ENCODE measurements around the gene GZMM.

GZMM gene

GRCh38 chr19:506404-507285 is 37.2 kb upstream of the GZMM start:
- H3K9me3 Mint-ChIP-seq: peaks cover 3% of the 10 kb centered on the region
- H3K27ac Mint-ChIP-seq: peak overlapping the region; percentile 98
- peaks cover 7% of the 10 kb centered on the region for H3K36me3 Mint-ChIP-seq
- CTCF ChIA-PET: interaction anchor here (0.7 to 3.5 kb wide), 9 partner anchors 12 to 211 kb away, joined by 3 to 18 read pairs (median 4); partner anchors contain the start of genes CDC34 and MADCAM1
- H3K27me3 Mint-ChIP-seq: peaks cover 4% of the 10 kb centered on the region
- peaks cover 51% of the 10 kb centered on the region for H3K4me1 Mint-ChIP-seq
- H3K4me3 Mint-ChIP-seq: peak overlapping the region; percentile 90
- DNase-seq: peak; percentile 96

- peak; percentile 91 for DNase-seq
- H3K9me3 Mint-ChIP-seq: peaks cover under 1% of the 10 kb centered on the region
- H3K4me1 Mint-ChIP-seq: peaks cover 57% of the 10 kb centered on the region
- CTCF ChIA-PET: interaction anchor here (0.7 to 3.5 kb wide), 9 partner anchors 13 to 212 kb away, joined by 3 to 18 read pairs (median 4); partner anchors contain the start of genes CDC34 and MADCAM1
- H3K27me3 Mint-ChIP-seq: no peaks in the 10 kb centered on the region
- peak within 1 kb of the TSS; percentile 98 for H3K27ac Mint-ChIP-seq
- peaks cover 7% of the 10 kb centered on the region for H3K36me3 Mint-ChIP-seq
- H3K4me3 Mint-ChIP-seq: peak within 1 kb of the TSS; percentile 90
Measured at GRCh38 chr19:507286-508203, 36.3 kb upstream of the GZMM start, which contains the start of gene TPGS1. TPGS1 (plus strand) TSS chr19:507497; CDS start chr19:507507, 10 bp downstream.

- Mint-ChIP-seq H3K4me1 (peaks cover 52% of the 10 kb centered on the region), H3K9me3 (no peaks in the 10 kb centered on the region), H3K27me3 (no peaks in the 10 kb centered on the region), H3K36me3 (peaks cover 7% of the 10 kb centered on the region), H3K27ac (peak overlapping the region; percentile 98), H3K4me3 (peak overlapping the region; percentile 90)
- CTCF ChIA-PET: interaction anchor here (0.7 to 3.5 kb wide), 2 partner anchors 22 to 214 kb away, joined by 3 to 71 read pairs; partner anchors contain the start of gene CDC34
- no peak for DNase-seq
Measured at GRCh38 chr19:508204-509150, 35.4 kb upstream of the GZMM start.

- DNase-seq: peak; percentile 96
- H3K9me3 Mint-ChIP-seq: no peaks in the 10 kb centered on the region
- peak overlapping the region; percentile 69 for H3K4me3 Mint-ChIP-seq
- H3K36me3 Mint-ChIP-seq: peaks cover 13% of the 10 kb centered on the region
- no peaks in the 10 kb centered on the region for H3K27me3 Mint-ChIP-seq
- CTCF ChIA-PET: interaction anchor here (0.6 to 3.5 kb wide), 19 partner anchors 10 to 340 kb away, joined by 3 to 71 read pairs (median 5); partner anchors contain the start of genes BSG and CDC34
- H3K27ac Mint-ChIP-seq: peak overlapping the region; percentile 94
- H3K4me1 Mint-ChIP-seq: peaks cover 54% of the 10 kb centered on the region
Measured at GRCh38 chr19:510606-511100, 33.2 kb upstream of the GZMM start.

- Mint-ChIP-seq H3K9me3 (no peaks in the 10 kb centered on the region), H3K4me1 (peaks cover 51% of the 10 kb centered on the region), H3K36me3 (peaks cover 13% of the 10 kb centered on the region), H3K27me3 (no peaks in the 10 kb centered on the region), H3K27ac (peak overlapping the region; percentile 94), H3K4me3 (peak overlapping the region; percentile 69)
- peak; percentile 95 for DNase-seq
- CTCF ChIA-PET: interaction anchor here (0.6 to 3.5 kb wide), 19 partner anchors 9 to 340 kb away, joined by 3 to 71 read pairs (median 5); partner anchors contain the start of genes BSG and CDC34
Measured at GRCh38 chr19:511101-511851, 32.6 kb upstream of the GZMM start.

DNA sequence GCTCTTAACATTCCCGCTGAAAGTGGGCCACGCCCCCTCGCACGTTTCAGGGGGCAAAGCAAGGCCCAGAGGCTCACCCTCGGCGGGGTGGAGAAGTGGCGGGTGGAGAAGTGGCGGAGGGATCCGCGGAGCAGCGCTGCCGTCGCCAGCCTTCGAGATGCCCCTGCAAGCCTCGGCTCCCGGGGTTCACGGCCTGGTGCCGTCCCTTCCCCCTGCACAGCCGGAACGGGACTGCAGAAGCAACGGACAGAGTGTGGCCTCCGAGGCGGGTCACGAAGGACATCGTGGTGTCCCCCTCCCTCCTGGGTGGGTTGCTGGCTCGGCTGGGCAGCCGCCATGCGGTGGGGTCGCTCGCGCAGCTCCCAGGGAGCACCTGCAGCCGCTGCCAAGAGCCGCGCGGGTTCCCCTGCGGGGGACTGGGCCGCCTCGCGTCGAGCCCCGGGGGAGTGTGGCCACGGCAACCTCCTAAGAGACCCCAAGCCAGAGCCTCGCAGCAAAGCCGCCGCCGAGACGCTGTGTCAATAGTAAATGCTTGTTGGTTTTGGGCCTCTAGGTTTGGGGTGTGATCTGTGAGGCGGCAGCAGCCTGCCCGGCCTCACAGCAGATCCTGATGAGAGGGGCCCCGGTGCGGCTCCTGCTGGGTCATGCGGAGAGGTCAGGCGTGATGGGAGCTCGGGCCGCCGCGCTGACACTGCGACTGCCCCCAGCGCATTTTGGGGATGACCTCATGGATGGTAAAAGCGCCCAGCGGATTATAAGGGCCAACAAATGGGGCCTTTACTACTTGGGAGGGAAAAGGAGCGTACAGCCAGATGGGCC is 31.1 kb upstream of the GZMM start:
- H3K9me3 Mint-ChIP-seq: no peaks in the 10 kb centered on the region
- H3K4me3 Mint-ChIP-seq: no peak overlapping the region
- CTCF ChIA-PET: interaction anchor here (3.4 kb wide), 1 partner anchor 8 kb away, joined by 18 read pairs; no protein-coding TSS in a partner anchor
- H3K4me1 Mint-ChIP-seq: peaks cover 52% of the 10 kb centered on the region
- no peak for DNase-seq
- H3K36me3 Mint-ChIP-seq: peaks cover 13% of the 10 kb centered on the region
- peak overlapping the region; percentile 94 for H3K27ac Mint-ChIP-seq
- H3K27me3 Mint-ChIP-seq: peaks cover 4% of the 10 kb centered on the region

DNA sequence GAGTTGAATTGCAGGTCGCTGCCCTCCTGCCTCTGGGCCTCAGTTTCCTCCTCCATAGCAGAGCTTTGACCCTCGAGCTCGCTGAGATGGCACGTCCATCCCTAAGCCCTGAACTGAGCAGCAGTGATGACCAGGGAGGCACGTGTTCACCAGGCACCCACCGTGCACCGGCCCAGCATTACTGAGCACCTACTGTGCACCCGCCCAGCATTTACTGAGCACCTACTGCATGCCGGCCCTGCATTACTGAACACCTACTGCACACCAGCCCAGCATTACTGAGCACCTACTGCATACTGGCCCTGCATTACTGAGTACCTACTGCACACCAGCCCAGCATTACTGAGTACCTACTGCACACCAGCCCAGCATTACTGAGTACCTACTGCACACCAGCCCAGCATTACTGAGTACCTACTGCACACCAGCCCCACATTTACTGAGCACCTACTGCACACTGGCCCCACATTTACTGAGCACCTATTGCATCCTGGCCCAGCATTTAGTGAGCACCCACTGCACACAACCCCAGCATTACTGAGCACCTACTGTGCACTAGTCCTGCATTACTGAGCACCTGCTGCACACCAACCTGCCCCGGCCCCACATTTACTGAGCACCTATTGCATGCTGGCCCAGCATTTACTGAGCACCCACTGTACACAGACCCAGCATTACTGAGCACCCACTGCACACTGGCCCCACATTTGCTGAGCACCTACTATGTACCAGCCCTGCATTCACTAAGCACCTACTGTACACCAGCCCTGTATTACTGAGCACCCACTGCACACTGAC is 30.3 kb upstream of the GZMM start:
- H3K36me3 Mint-ChIP-seq: peaks cover 8% of the 10 kb centered on the region
- CTCF ChIA-PET: no interaction called here
- no peak for DNase-seq
- H3K9me3 Mint-ChIP-seq: no peaks in the 10 kb centered on the region
- no peak overlapping the region for H3K4me3 Mint-ChIP-seq
- peaks cover 44% of the 10 kb centered on the region for H3K4me1 Mint-ChIP-seq
- H3K27me3 Mint-ChIP-seq: peaks cover 4% of the 10 kb centered on the region
- H3K27ac Mint-ChIP-seq: no peak overlapping the region

GRCh38 chr19:514166-514663 is 29.6 kb upstream of the GZMM start:
- peak overlapping the region; percentile 68 for H3K27ac Mint-ChIP-seq
- H3K4me3 Mint-ChIP-seq: no peak overlapping the region
- peaks cover 37% of the 10 kb centered on the region for H3K4me1 Mint-ChIP-seq
- peaks cover 4% of the 10 kb centered on the region for H3K27me3 Mint-ChIP-seq
- H3K36me3 Mint-ChIP-seq: peaks cover 8% of the 10 kb centered on the region
- DNase-seq: no peak
- no peaks in the 10 kb centered on the region for H3K9me3 Mint-ChIP-seq
- CTCF ChIA-PET: no interaction called here

GRCh38 chr19:517721-518597 is 25.9 kb upstream of the GZMM start:
- no peak overlapping the region for H3K27ac Mint-ChIP-seq
- H3K4me3 Mint-ChIP-seq: no peak overlapping the region
- no peak for DNase-seq
- peaks cover 13% of the 10 kb centered on the region for H3K4me1 Mint-ChIP-seq
- peaks cover 6% of the 10 kb centered on the region for H3K36me3 Mint-ChIP-seq
- H3K27me3 Mint-ChIP-seq: peaks cover 4% of the 10 kb centered on the region
- no peaks in the 10 kb centered on the region for H3K9me3 Mint-ChIP-seq
- CTCF ChIA-PET: no interaction called here

GRCh38 chr19:518598-519231 is 25.1 kb upstream of the GZMM start:
- Mint-ChIP-seq H3K9me3 (no peaks in the 10 kb centered on the region), H3K4me1 (peaks cover 13% of the 10 kb centered on the region), H3K4me3 (no peak overlapping the region), H3K36me3 (peaks cover 5% of the 10 kb centered on the region), H3K27ac (no peak overlapping the region), H3K27me3 (peaks cover 4% of the 10 kb centered on the region)
- DNase-seq: peak; percentile 69
- CTCF ChIA-PET: interaction anchor here (4.3 kb wide), 1 partner anchor 8 kb away, joined by 18 read pairs; no protein-coding TSS in a partner anchor
